ENCODE results near the gene MYH9.
A peak's percentile ranks its signal among the peaks of the same experiment; 100 is the strongest.
"Not testable (repeated sequence)": the region's sequence is repeated elsewhere in the genome, so short reads cannot be mapped to it uniquely, and the experiment has no call there.

Gene MYH9

GRCh38 chr22:36292823-36293530 lies 94.8 kb downstream of the MYH9 start:
- no peak for DNase-seq (ENCODE audit: low read depth in 2 of 2)

DNA sequence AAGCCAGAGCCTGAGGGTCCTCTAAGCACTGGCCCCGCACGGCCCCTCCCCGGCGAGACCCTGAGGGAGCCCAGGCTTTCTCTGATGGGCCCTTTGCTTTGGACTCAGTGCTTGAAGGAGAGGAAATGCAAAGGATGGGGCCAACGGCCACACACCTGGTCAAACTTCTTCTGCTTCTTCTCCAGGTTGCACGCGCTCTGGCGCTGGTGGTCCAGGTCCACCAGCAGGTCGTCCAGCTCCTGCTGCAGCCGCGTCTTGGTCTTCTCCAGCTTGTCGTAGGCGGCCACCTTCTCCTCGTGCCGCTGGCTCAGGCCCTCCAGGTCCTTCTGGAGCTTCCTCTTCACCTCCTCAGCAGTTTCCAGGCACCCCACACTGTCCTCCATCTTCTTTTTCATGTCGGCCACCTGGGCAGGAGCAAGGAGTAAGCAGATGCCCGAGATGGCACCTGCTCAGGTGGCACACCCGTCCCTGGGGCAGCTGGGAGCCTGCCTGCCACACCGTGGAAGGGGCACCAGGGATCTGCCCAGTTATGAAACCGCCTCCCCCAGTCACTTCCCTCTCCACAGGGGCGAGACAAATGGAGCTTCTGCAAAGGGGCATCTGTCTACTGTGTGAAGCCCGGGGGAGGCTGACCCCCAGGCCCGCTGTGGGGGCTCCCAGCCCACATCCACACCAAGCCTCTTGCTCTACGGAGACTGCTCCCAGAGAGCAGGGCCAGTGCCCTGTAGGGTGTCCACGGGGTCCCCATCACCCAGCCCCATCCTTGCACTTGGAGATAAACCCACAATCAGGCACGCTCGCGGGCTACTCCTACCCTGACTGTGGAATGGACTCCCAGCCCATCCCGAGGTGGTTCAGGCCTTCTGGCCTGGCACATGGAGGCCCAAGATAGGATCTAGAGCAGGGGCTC lies 95.7 kb downstream of the MYH9 start:
- no peak for DNase-seq (ENCODE audit: low read depth in 2 of 2)

DNA sequence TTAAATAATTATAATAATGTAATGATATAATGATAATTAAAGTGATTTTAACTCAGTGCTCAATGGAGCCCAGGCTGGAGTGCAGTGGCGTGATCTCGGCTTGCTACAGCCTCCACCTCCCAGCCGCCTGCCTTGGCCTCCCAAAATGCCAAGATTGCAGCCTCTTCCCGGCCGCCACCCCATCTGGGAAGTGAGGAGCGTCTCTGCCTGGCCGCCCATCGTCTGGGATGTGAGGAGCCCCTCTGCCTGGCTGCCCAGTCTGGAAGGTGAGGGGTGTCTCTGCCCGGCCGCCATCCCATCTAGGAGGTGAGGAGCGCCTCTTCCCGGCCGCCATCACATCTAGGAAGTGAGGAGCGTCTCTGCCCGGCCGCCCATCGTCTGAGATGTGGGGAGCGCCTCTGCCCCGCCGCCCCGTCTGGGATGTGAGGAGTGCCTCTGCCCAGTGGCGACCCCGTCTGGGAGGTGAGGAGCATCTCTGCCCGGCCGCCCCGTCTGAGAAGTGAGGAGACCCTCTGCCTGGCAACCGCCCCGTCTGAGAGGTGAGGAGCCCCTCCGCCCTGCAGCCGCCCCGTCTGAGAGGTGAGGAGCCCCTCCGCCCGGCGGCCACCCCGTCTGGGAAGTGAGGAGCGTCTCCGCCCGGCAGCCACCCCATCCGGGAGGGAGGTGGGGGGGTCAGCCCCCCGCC lies 97.2 kb downstream of the MYH9 start:
- DNase-seq (ENCODE audit: low read depth in 2 of 2): not testable (repeated sequence)

DNA sequence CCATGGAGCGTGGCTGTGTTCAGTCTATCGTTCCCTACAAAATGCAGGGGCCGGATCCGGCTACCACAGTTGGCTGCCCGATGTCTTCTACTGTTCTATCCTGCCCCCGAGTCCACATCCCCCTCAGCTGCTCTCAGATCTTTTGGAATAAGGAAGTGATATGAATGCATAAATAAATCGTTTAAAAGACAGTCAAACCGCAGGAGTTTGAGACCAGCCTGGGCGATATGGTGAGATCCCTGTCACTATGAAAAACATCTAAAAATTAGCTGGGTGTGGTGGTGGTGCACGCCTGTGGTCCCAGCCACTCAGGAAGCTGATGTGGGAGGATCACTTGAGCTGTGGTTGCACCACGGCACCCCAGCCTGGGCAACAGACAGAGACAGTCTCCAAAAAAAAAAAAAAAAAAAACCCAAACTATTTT lies 97.8 kb downstream of the MYH9 start:
- not testable (repeated sequence) for DNase-seq (ENCODE audit: low read depth in 2 of 2)

- no peak for DNase-seq (ENCODE audit: low read depth in 2 of 2)
Observed at GRCh38 chr22:36289406-36289870, 98.3 kb downstream of the MYH9 start.

GRCh38 chr22:36288571-36289405 lies 99.0 kb downstream of the MYH9 start:
- no peak for DNase-seq (ENCODE audit: low read depth in 2 of 2)

DNA sequence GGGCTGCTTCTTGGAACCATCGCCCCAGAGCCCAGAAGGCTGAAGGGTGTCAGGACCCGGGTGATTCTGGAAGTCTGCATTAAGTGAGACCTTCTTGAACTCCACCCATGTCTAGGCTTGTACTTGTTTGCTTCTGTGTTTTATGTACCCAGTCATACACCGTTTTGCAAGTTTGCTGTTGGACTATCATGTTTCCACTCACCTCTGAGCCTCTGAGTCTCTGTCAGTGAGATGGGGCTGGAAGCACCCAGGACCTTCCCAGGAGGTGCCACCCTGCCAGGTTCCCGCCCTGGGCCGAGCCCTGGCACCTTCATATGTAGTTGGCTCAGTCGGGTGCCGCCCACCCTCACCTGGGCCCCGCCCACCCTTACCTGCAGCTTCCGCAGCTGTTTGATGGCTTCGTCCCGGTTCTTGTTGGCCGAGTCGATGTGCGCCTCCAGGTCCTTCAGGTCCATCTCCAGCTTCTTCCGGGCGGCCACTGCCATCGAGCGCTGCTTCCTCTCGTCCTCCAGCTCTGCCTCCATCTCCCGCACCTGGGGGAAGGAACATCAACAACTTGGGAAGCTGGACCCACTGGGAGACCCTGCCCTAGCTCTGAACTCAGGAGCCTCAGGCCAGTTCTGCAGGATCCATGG lies 99.8 kb downstream of the MYH9 start:
- no peak for DNase-seq (ENCODE audit: low read depth in 2 of 2)

DNA sequence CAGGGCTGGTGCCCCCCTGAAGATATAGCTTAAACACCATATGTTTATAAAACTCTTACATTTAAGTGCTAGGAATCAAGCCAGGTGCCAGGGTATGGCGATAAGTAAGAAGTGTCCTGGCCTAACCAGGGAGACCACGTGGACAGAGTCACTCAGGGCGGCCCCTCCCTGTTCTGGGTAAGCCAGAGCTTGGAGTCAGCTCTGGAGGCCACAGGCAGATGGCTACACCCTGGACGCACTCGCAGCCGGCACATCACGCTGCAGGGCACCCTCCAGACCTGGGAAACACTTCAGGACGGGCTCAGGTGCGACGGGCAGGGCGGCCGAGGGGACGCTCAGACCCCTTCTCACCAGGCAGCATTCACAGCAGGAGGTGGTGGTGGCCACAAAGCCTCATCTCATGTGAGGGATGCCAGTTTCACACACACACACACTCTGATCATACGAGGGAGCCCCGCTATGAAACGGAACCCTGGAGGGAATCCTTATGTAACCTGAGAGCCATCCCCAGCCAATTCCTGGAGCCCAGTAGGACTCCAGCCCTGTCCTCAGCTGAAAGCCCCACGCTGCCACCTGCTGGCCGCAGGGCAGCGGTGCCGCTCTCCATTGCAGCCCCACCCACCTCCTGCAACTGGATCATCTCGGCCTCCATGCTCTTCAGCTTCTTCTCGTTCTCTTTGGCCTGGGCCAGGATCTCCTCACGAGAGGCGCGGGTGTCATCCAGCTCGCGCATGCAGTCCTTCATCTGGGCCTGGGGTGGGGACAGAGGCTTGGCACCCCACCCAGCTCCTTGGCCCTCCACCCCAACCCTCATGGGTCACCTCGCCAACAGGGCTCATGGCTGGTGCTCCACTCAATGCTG lies 101.4 kb downstream of the MYH9 start:
- peak; percentile 21 to 46 for DNase-seq (ENCODE audit: low read depth in 2 of 2)

GRCh38 chr22:36285545-36285944 lies 102.2 kb downstream of the MYH9 start:
- no peak for DNase-seq (ENCODE audit: low read depth in 2 of 2)

DNA sequence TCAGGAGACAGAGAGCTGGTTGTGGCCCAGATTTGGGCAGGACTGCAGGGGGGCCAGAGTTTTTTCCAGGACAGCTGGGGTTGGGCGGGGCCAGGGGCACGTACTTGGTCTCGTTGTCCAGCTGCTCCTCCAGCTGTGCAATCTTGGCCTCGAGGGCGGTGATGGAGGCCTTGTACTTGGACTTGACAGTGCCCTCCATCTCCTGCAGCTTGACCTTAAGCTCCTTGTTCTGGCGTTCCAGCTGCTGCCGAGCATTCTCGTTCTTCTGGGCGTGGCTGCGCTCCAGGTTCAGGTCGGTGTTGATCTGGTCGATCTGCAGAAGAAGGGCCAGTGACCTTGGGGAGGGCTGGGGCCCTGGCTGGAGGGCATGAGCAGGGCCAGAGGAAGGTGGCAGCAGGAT lies 102.8 kb downstream of the MYH9 start:
- no peak for DNase-seq (ENCODE audit: low read depth in 2 of 2)

DNA sequence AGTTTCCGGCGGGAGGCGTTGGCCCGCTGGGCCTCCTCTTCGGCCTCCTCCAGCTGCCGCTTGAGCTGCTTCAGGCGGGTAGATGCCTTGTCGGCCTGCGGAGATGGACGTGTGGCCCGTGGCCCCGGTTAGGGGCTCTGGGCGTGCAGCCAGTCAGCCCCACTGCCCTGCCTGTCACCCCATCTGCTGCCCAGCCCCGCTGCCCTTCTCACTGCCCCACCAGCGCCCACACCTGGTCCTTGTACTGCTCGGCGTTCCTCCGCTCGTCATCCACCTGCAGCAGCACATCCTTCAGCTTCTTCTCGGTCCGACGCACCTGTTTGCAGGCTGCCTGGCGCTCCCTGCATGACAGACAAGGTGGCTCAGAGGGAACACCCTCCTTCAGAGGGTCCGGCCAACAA lies 103.6 kb downstream of the MYH9 start:
- DNase-seq (ENCODE audit: low read depth in 2 of 2): no peak

- no peak for DNase-seq (ENCODE audit: low read depth in 2 of 2)
Observed at GRCh38 chr22:36282328-36282831, 105.4 kb downstream of the MYH9 start.

- DNase-seq (ENCODE audit: low read depth in 2 of 2): no peak
Observed at GRCh38 chr22:36281781-36282327, 105.9 kb downstream of the MYH9 start.

DNA sequence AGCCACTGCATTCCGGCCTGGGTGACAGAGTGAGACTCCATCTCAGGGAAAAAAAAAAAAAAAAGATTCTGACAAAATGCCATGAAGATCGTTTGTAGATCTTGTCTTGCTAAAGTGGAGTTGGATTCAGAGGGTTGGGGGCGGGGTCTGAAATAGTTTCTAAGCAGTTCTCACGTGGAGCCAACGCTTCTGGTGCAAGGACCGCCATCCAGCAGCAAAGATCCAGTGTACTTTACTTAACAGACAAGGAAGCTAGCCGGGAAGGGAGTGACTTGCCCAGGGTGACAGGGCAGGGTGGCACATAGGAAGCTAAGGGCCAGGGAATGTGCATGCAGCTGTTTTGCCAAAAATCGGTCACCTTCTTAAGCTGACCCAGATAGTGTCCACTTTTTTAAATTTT lies 107.4 kb downstream of the MYH9 start:
- DNase-seq (ENCODE audit: low read depth in 2 of 2): no peak

DNA sequence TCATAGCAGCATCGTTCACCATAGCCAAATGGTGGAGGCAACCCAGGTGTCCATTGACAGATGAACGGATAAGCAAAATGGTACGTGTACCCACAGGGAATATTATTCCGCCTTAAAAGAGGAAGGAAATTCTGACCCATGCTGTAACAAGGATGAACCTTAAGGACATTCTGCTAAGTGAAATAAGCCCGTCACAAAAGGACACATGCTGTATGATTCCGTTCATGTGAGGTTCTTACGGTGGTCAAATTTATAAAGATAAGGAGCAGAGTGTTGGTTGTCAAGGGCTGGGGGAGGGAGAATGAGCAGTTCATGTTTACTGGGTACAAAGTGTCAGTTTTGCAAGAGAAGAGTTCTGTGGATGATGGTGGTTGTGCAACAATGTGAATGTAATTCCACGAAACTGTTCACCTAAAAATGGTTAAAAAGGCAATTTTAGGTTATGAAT lies 108.5 kb downstream of the MYH9 start:
- no peak for DNase-seq (ENCODE audit: low read depth in 2 of 2)

GRCh38 chr22:36277482-36278291 lies 110.1 kb downstream of the MYH9 start:
- peak; percentile 34 to 47 for DNase-seq (ENCODE audit: low read depth in 2 of 2)

- DNase-seq (ENCODE audit: low read depth in 2 of 2): no peak
Observed at GRCh38 chr22:36274531-36274930, 113.2 kb downstream of the MYH9 start.

- not testable (repeated sequence) for DNase-seq (ENCODE audit: low read depth in 2 of 2)
Observed at GRCh38 chr22:36271951-36272350, 115.8 kb downstream of the MYH9 start.

All from stimulated activated CD8-positive, alpha-beta memory T cell treated with anti-CD3 and anti-CD28 coated beads, Interleukin-2, amount 100 ng/mL, for 1 hour (primary cell).